OCI-LY1 (cell line): ENCODE measurements around the gene PLAC8.
"Not testable (repeated sequence)": the region's sequence is repeated elsewhere in the genome, so short reads cannot be mapped to it uniquely, and the experiment has no call there.

Source experiments
- H2AFZ ChIP-seq: fragments of 200-600 bp; sonication (generic), shearing (Covaris generic); 2 replicates; pipeline ENCODE4 v1.6.0; 2014; ENCODE audit warnings: antibody characterized with exemption, mild to moderate bottlenecking, low read length
- H3F3A ChIP-seq: fragments of 200-600 bp; sonication (generic), shearing (Covaris generic); 2 replicates; pipeline ENCODE4 v1.6.0; 2014; ENCODE audit warnings: mild to moderate bottlenecking, antibody characterized with exemption, low read length, moderate library complexity; ENCODE audit not compliant: insufficient read depth
- H3K27ac ChIP-seq: fragments of 200-600 bp; sonication (generic); 2 replicates; pipeline ENCODE4 v1.5.1; 2014; ENCODE audit warnings: low read length, mixed run types, mild to moderate bottlenecking, low read depth; ENCODE audit not compliant: poor library complexity, severe bottlenecking
- H3K27me3 ChIP-seq: fragments of 200-600 bp; sonication (generic); 2 replicates; pipeline ENCODE4 v1.6.0; 2014; ENCODE audit warnings: antibody characterized with exemption, mild to moderate bottlenecking, low read length, moderate library complexity; ENCODE audit not compliant: insufficient read depth
- H3K36me3 ChIP-seq: fragments of 200-600 bp; sonication (generic); 2 replicates; pipeline ENCODE4 v1.6.1; 2014; ENCODE audit warnings: mild to moderate bottlenecking, antibody characterized with exemption, low read length, moderate library complexity, mixed read lengths; ENCODE audit not compliant: insufficient read depth
- H3K4me1 ChIP-seq: fragments of 200-600 bp; sonication (generic); 2 replicates; pipeline ENCODE4 v1.5.1; 2014; ENCODE audit warnings: mild to moderate bottlenecking, low read length, moderate library complexity; ENCODE audit not compliant: insufficient read depth, severe bottlenecking
- H3K4me2 ChIP-seq: fragments of 200-600 bp; sonication (generic), shearing (Covaris generic); 2 replicates; pipeline ENCODE4 v1.6.1; 2014; ENCODE audit warnings: low read length
- H3K4me3 ChIP-seq: fragments of 200-600 bp; sonication (generic); 2 replicates; pipeline ENCODE4 v1.5.1; 2014; ENCODE audit warnings: low read length, low read depth, mild to moderate bottlenecking, mixed read lengths; ENCODE audit not compliant: poor library complexity, severe bottlenecking
- H3K79me2 ChIP-seq: fragments of 200-600 bp; shearing (Covaris generic); 2 replicates; pipeline ENCODE4 v1.6.1; 2016; ENCODE audit warnings: mixed run types, low read length, mixed read lengths; ENCODE audit not compliant: insufficient read depth
- H3K9ac ChIP-seq: fragments of 200-600 bp; sonication (generic), shearing (Covaris generic); 2 replicates; pipeline ENCODE4 v1.6.1; 2014; ENCODE audit warnings: mild to moderate bottlenecking, low read length, mixed read lengths
- H3K9me2 ChIP-seq: fragments of 200-600 bp; sonication (generic), shearing (Covaris generic); 2 replicates; pipeline ENCODE4 v1.6.1; 2014; ENCODE audit warnings: low read depth, mild to moderate bottlenecking, low read length, mixed read lengths
- H3K9me3 ChIP-seq: fragments of 200-600 bp; shearing (Covaris generic); 2 replicates; pipeline ENCODE4 v1.6.1; 2014; ENCODE audit warnings: low read length, mixed read lengths
- H4K20me1 ChIP-seq: fragments of 200-600 bp; sonication (generic), shearing (Covaris generic); 2 replicates; pipeline ENCODE4 v1.6.0; 2016; ENCODE audit warnings: mild to moderate bottlenecking, low read length; ENCODE audit not compliant: insufficient read depth
- EZH2 ChIP-seq: fragments of 200-600 bp; sonication (generic), shearing (Covaris generic); IDR thresholded peaks from 2 replicates; pipeline ENCODE4 v1.8.0; 2017; ENCODE audit warnings: borderline replicate concordance, mixed run types, mild to moderate bottlenecking, antibody characterized with exemption, low read length, moderate library complexity, mixed read lengths
- TF ChIP-seq, protein P1 (sequence below): fragments of 200-600 bp; sonication (generic), shearing (Covaris generic); IDR thresholded peaks from 2 replicates; pipeline ENCODE4 v1.5.1; 2017; ENCODE audit warnings: mild to moderate bottlenecking, antibody characterized with exemption, low read length, moderate library complexity, mixed read lengths

The PLAC8 gene

GRCh38 chr4:83054928-83055327 lies 59.6 kb downstream of the PLAC8 start:
- no peaks in the 10 kb centered on the region for H3F3A ChIP-seq
- TF ChIP-seq, protein P1, sequence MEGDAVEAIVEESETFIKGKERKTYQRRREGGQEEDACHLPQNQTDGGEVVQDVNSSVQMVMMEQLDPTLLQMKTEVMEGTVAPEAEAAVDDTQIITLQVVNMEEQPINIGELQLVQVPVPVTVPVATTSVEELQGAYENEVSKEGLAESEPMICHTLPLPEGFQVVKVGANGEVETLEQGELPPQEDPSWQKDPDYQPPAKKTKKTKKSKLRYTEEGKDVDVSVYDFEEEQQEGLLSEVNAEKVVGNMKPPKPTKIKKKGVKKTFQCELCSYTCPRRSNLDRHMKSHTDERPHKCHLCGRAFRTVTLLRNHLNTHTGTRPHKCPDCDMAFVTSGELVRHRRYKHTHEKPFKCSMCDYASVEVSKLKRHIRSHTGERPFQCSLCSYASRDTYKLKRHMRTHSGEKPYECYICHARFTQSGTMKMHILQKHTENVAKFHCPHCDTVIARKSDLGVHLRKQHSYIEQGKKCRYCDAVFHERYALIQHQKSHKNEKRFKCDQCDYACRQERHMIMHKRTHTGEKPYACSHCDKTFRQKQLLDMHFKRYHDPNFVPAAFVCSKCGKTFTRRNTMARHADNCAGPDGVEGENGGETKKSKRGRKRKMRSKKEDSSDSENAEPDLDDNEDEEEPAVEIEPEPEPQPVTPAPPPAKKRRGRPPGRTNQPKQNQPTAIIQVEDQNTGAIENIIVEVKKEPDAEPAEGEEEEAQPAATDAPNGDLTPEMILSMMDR: peak; percentile 44; the same call in 1 of the 2 replicates
- no peak for TF ChIP-seq EZH2
- no peak overlapping the region for H3K27ac ChIP-seq
- no peaks in the 10 kb centered on the region for H3K9me2 ChIP-seq
- no peaks in the 10 kb centered on the region for H3K9me3 ChIP-seq
- H2AFZ ChIP-seq: no peak overlapping the region
- H3K9ac ChIP-seq: no peak overlapping the region
- H3K4me3 ChIP-seq: no peak overlapping the region
- H3K4me1 ChIP-seq: no peaks in the 10 kb centered on the region
- H3K4me2 ChIP-seq: no peak overlapping the region
- no peaks in the 10 kb centered on the region for H3K79me2 ChIP-seq
- no peaks in the 10 kb centered on the region for H4K20me1 ChIP-seq
- H3K27me3 ChIP-seq: no peaks in the 10 kb centered on the region
- H3K36me3 ChIP-seq: peaks cover 53% of the 10 kb centered on the region

- not testable (repeated sequence) for H3K9ac ChIP-seq, H3K4me3 ChIP-seq, H3K9me2 ChIP-seq, H3K79me2 ChIP-seq, H2AFZ ChIP-seq, H3K27ac ChIP-seq, H3K4me1 ChIP-seq, H4K20me1 ChIP-seq, H3F3A ChIP-seq, H3K27me3 ChIP-seq, H3K4me2 ChIP-seq, H3K9me3 ChIP-seq
- peaks cover 39% of the 10 kb centered on the region for H3K36me3 ChIP-seq
Observed at GRCh38 chr4:83048781-83049180, 65.7 kb downstream of the PLAC8 start.

DNA sequence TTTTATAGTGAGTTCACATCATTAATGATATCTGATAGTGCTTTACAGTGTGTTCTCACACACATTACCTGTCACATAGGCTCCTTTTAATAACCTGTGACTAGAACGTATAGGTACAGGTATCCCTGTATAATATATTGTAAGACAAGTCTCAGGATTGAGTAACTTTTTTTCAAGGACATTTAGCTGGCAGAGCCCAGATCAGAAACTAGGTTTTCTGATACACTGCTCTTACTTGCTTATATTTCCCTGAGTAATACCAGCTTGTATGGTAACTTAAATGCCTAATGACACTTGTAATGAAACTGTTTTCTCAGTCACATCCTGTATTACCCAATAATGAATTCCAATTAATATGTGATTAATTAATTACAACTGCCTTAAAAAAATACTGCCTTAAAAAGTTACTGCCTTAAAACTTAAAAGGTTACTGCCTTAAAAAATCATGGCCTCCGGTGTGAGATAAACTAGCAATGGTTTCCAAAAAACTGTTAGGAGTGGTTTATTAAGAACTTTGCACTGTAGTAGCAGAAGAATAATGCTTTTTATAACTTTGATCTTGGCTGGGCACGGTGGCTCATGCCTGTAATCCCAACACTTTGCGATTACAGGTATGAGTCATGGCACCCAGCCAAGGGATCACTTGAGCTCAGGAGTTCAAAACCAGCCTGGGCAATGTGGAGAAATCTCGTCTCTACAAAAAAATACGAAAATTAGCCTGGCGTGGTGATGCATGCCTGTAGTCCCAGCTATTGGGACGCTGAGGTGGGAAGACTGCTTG lies 67.6 kb downstream of the PLAC8 start:
- Histone ChIP-seq H3K9ac (no peak overlapping the region), H3F3A (no peaks in the 10 kb centered on the region), H2AFZ (no peak overlapping the region), H3K27ac (no peak overlapping the region), H3K4me3 (no peak overlapping the region), H3K79me2 (peaks cover 14% of the 10 kb centered on the region), H3K4me1 (no peaks in the 10 kb centered on the region), H3K27me3 (no peaks in the 10 kb centered on the region), H4K20me1 (no peaks in the 10 kb centered on the region), H3K36me3 (peaks cover 27% of the 10 kb centered on the region), H3K9me3 (no peaks in the 10 kb centered on the region), H3K4me2 (no peak overlapping the region), H3K9me2 (no peaks in the 10 kb centered on the region)
- TF ChIP-seq, protein P1: no peak
- no peak for TF ChIP-seq EZH2
